ENCODE results near the gene ERC2. TPM values are rescaled to one million over a fixed set of nuclear protein-coding genes. Genes with fewer than 3 reads are reported as not detected.

ERC2 gene
- total and polyA plus RNA-seq, 2 donors (not counting 1 experiment from before 2014, with no cell fraction given), result 0.14 to 0.17 TPM

DNA sequence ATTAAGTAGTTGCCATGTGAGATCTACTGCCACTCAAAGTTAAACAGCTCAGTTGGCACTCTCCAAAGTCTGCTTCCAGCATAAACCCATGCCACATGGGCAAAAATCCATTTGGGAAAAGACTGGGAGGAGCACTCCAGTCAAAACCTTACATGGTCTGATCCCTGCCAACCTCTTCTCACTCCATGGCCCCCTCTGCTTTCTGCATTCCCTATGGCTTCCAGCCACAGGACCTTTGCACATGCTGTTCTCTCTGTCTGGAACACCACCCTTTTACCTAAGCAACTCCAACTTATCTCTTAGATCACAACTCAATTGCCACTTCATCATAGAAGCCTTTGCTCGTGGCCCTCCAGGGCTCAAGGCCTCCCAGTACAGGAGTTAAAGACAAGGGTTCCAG, 910.7 kb downstream of the ERC2 start:
- TF ChIP-seq, protein P1, sequence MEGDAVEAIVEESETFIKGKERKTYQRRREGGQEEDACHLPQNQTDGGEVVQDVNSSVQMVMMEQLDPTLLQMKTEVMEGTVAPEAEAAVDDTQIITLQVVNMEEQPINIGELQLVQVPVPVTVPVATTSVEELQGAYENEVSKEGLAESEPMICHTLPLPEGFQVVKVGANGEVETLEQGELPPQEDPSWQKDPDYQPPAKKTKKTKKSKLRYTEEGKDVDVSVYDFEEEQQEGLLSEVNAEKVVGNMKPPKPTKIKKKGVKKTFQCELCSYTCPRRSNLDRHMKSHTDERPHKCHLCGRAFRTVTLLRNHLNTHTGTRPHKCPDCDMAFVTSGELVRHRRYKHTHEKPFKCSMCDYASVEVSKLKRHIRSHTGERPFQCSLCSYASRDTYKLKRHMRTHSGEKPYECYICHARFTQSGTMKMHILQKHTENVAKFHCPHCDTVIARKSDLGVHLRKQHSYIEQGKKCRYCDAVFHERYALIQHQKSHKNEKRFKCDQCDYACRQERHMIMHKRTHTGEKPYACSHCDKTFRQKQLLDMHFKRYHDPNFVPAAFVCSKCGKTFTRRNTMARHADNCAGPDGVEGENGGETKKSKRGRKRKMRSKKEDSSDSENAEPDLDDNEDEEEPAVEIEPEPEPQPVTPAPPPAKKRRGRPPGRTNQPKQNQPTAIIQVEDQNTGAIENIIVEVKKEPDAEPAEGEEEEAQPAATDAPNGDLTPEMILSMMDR (conservative IDR thresholded peaks at IDR 0.05 in 1 of 2, IDR thresholded peaks at IDR 0.05 in 1 of 2; ENCODE audit: low read depth in 1 of 2, low read length in 2 of 2), result no peak
- TF ChIP-seq EZH2 (IDR thresholded peaks at IDR 0.05; ENCODE audit: low read length, missing control alignments), result no peak
- no peaks in the 10 kb centered on the region for H3K9me3 ChIP-seq (ENCODE audit: control insufficient read depth, insufficient read depth, low read depth, low read length)
- DNase-seq (ENCODE audit: low read depth in 2 of 2), result no peak
- no peak overlapping the region for H2AFZ ChIP-seq (ENCODE audit: low read length)
- no peak overlapping the region for H3K9ac ChIP-seq (ENCODE audit: insufficient read depth, low read length)
- no peaks in the 10 kb centered on the region for H4K20me1 ChIP-seq (ENCODE audit: control insufficient read depth, extremely low read depth, insufficient read depth, low read length)
- no peaks in the 10 kb centered on the region for H3K4me1 ChIP-seq (ENCODE audit: control insufficient read depth, extremely low read depth, insufficient read depth, low read length)
- H3K4me3 ChIP-seq (replicated peaks in 1 of 4; ENCODE audit: control extremely low read depth in 1 of 4, insufficient read depth in 1 of 4, low read depth in 3 of 4, low read length in 4 of 4), result no peak overlapping the region
- H3K27ac ChIP-seq (ENCODE audit: insufficient read depth, low read length), result no peak overlapping the region
- no peaks in the 10 kb centered on the region for H3K27me3 ChIP-seq (ENCODE audit: control insufficient read depth, insufficient read depth, low read length)
- no peak overlapping the region for H3K4me2 ChIP-seq (ENCODE audit: extremely low read depth, insufficient read depth, low read length)
- no peaks in the 10 kb centered on the region for H3K79me2 ChIP-seq (ENCODE audit: control insufficient read depth, insufficient read depth, low read length)
- no peaks in the 10 kb centered on the region for H3K36me3 ChIP-seq (ENCODE audit: control insufficient read depth, insufficient read depth, low read length)

DNA sequence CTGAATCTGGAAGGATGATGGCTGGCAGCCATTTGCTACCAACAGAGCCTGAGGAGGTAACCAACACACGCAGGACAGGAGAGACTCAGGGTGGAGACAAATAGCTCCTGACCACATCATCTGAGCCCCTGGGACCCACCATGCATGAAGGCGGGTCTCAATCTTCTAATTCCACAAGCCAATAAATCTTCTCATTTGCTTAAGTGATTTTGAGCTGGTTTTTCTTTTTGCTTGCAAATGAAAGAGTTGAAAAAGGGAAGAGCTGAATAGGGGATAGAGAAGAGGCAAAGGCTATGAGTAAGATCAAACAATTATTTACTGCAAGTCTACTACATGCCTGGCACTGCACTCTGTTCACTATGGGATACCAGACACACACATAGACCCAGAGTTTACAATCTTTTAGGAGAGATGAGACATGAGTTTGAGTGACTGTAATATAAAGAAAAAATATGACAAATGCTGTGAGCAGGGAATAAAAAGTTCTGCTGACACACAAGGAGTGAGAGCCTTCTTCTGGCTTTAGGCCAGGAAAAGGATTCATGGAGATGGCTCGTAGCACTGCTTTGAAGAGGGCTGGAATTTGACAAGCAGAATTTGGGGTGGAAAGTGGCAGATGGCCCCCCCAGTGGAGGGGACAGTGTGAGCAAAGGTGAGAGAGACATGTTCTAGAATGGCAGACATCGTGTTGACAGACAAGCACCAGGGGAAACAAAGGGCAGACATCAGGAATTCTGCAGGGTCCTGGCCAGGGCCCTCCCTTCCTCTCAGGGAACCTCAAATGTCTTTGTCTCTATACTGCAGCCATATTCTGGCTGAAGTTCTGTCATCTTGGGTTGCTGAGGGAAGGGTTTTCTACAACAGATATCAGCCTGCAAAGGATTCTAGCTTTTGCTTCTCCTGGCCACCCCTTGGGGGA, 911.4 kb downstream of the ERC2 start:
- TF ChIP-seq, protein P1 (conservative IDR thresholded peaks at IDR 0.05 in 1 of 2, IDR thresholded peaks at IDR 0.05 in 1 of 2; ENCODE audit: low read depth in 1 of 2, low read length in 2 of 2), result no peak
- no peak for TF ChIP-seq EZH2 (IDR thresholded peaks at IDR 0.05; ENCODE audit: low read length, missing control alignments)
- no peaks in the 10 kb centered on the region for H3K27me3 ChIP-seq (ENCODE audit: control insufficient read depth, insufficient read depth, low read length)

DNA sequence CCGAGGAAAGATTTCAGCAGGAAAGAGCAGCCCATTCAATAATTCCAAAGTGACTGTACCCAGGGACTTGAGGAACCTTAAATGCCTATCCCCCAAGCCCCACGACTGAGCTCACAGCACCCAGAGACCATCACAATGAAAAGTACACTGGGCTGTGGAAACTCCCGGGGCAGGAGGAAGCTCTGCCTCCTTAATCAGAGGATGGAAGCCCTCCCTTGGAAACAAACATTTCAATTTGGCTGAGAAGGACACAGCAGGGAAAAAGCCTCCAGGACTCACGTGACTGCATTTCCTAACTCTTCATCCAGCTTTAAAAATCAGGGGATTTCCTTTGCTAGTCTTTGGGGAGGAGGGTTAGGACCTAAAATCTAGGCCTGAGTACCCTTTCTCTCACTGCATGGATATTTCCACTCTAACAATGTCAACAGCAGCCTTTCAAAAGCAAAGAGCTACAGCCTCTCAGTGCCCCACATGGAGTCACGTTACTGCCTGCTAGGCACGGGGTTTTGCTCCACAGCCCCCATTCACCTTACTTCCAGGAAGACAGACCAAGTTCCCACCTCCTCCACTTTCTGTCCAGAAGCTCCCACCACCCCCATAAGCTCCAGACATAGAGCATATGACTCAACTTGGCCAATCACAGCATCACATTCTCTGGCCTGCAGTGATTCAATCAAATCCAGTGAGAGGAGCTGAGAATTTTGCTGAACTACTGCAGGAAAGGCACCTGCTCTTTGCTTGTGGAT, 912.2 kb downstream of the ERC2 start:
- Histone ChIP-seq H2AFZ (ENCODE audit: low read length) (no peak overlapping the region), H3K79me2 (ENCODE audit: control insufficient read depth, insufficient read depth, low read length) (no peaks in the 10 kb centered on the region), H3K27me3 (ENCODE audit: control insufficient read depth, insufficient read depth, low read length) (no peaks in the 10 kb centered on the region), H3K4me1 (ENCODE audit: control insufficient read depth, extremely low read depth, insufficient read depth, low read length) (no peaks in the 10 kb centered on the region), H3K4me3 (replicated peaks in 1 of 4; ENCODE audit: control extremely low read depth in 1 of 4, insufficient read depth in 1 of 4, low read depth in 3 of 4, low read length in 4 of 4) (no peak overlapping the region), H3K27ac (ENCODE audit: insufficient read depth, low read length) (no peak overlapping the region), H3K36me3 (ENCODE audit: control insufficient read depth, insufficient read depth, low read length) (no peaks in the 10 kb centered on the region), H3K9ac (ENCODE audit: insufficient read depth, low read length) (no peak overlapping the region), H3K4me2 (ENCODE audit: extremely low read depth, insufficient read depth, low read length) (no peak overlapping the region), H3K9me3 (ENCODE audit: control insufficient read depth, insufficient read depth, low read depth, low read length) (no peaks in the 10 kb centered on the region), H4K20me1 (ENCODE audit: control insufficient read depth, extremely low read depth, insufficient read depth, low read length) (no peaks in the 10 kb centered on the region)
- no peak for TF ChIP-seq EZH2 (IDR thresholded peaks at IDR 0.05; ENCODE audit: low read length, missing control alignments)
- TF ChIP-seq, protein P1 (conservative IDR thresholded peaks at IDR 0.05 in 1 of 2, IDR thresholded peaks at IDR 0.05 in 1 of 2; ENCODE audit: low read depth in 1 of 2, low read length in 2 of 2), result no peak
- no peak for DNase-seq (ENCODE audit: low read depth in 2 of 2)

More for the DNA sequence above, 911.4 kb downstream of the ERC2 start:
- Histone ChIP-seq H4K20me1 (ENCODE audit: control insufficient read depth, extremely low read depth, insufficient read depth, low read length) (no peaks in the 10 kb centered on the region), H3K4me2 (ENCODE audit: extremely low read depth, insufficient read depth, low read length) (no peak overlapping the region), H3K4me3 (replicated peaks in 1 of 4; ENCODE audit: control extremely low read depth in 1 of 4, insufficient read depth in 1 of 4, low read depth in 3 of 4, low read length in 4 of 4) (no peak overlapping the region), H3K4me1 (ENCODE audit: control insufficient read depth, extremely low read depth, insufficient read depth, low read length) (no peaks in the 10 kb centered on the region), H3K9ac (ENCODE audit: insufficient read depth, low read length) (no peak overlapping the region), H3K27ac (ENCODE audit: insufficient read depth, low read length) (no peak overlapping the region), H3K9me3 (ENCODE audit: control insufficient read depth, insufficient read depth, low read depth, low read length) (no peaks in the 10 kb centered on the region), H3K79me2 (ENCODE audit: control insufficient read depth, insufficient read depth, low read length) (no peaks in the 10 kb centered on the region), H3K36me3 (ENCODE audit: control insufficient read depth, insufficient read depth, low read length) (no peaks in the 10 kb centered on the region), H2AFZ (ENCODE audit: low read length) (no peak overlapping the region)
- peak in 1 of 2 donors; percentile 47 for DNase-seq (ENCODE audit: low read depth in 2 of 2)

All from fibroblast of lung (primary cell).